ENCODE data around the gene SUGCT. TPM values are rescaled to one million over a fixed set of nuclear protein-coding genes. Genes with fewer than 3 reads are reported as not detected.

Gene SUGCT
- total and polyA plus RNA-seq, 9 of the 15 experiments (the other 6 are each of a cell fraction or from before 2014, with no cell fraction given): 0.58 to 2.5 (median 1.4) TPM

GRCh38 chr7:40881405-40881926 lies 746.7 kb downstream of the SUGCT start:
- ChIA-PET CTCF (ENCODE audit: low intra/inter-chr PET ratio) (no interaction called here), POLR2A (no interaction called here)
- Histone ChIP-seq H3K4me2 (ENCODE audit: insufficient read depth, low read length) (no peak overlapping the region), H3K4me3 (no peak overlapping the region), H3K4me1 (replicated peaks in 1 of 2; ENCODE audit: control insufficient read depth in 2 of 2, insufficient read depth in 2 of 2, low read length in 2 of 2) (no peaks in the 10 kb centered on the region), H4K20me1 (replicated peaks; ENCODE audit: control insufficient read depth, insufficient read depth, low read length) (no peaks in the 10 kb centered on the region), H3K27ac (ENCODE audit: extremely low read depth, low read depth, low read length) (no peak overlapping the region), H3K9me1 (ENCODE audit: control insufficient read depth, insufficient read depth, low read length) (no peaks in the 10 kb centered on the region), H3K79me2 (ENCODE audit: control insufficient read depth, insufficient read depth, low read length) (no peaks in the 10 kb centered on the region), H3K27me3 (ENCODE audit: control insufficient read depth in 2 of 2, insufficient read depth in 2 of 2, low read length in 2 of 2) (no peaks in the 10 kb centered on the region), H2AFZ (ENCODE audit: low read depth, low read length) (no peak overlapping the region), H3K36me3 (ENCODE audit: control insufficient read depth, insufficient read depth, low read length) (no peaks in the 10 kb centered on the region), H3K9ac (ENCODE audit: insufficient read depth in 1 of 2, low read depth in 2 of 2, low read length in 2 of 2) (no peak overlapping the region), H3K9me3 (replicated peaks; ENCODE audit: control insufficient read depth, insufficient read depth, low read depth, low read length) (no peaks in the 10 kb centered on the region)
- 0% methylated on average over 2 of the region's 2 CpGs for WGBS (ENCODE audit: insufficient coverage, low coverage, missing lambda C conversion rate)
- intact Hi-C loops (cut with micrococcal nuclease): no loop called here
- DNase-seq (ENCODE audit: extremely low read depth in 1 of 4, low spot score in 3 of 4) (no peak), ATAC-seq (no peak), FAIRE-seq (no peak)
- TF ChIP-seq, protein P1, sequence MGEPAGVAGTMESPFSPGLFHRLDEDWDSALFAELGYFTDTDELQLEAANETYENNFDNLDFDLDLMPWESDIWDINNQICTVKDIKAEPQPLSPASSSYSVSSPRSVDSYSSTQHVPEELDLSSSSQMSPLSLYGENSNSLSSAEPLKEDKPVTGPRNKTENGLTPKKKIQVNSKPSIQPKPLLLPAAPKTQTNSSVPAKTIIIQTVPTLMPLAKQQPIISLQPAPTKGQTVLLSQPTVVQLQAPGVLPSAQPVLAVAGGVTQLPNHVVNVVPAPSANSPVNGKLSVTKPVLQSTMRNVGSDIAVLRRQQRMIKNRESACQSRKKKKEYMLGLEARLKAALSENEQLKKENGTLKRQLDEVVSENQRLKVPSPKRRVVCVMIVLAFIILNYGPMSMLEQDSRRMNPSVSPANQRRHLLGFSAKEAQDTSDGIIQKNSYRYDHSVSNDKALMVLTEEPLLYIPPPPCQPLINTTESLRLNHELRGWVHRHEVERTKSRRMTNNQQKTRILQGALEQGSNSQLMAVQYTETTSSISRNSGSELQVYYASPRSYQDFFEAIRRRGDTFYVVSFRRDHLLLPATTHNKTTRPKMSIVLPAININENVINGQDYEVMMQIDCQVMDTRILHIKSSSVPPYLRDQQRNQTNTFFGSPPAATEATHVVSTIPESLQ (CRISPR knock-in tag; IDR thresholded peaks at IDR 0.05): no peak
- TF ChIP-seq ZNF146 (CRISPR knock-in tag; IDR thresholded peaks at IDR 0.05; ENCODE audit: unreplicated experiment) (no peak), ZNF830 (CRISPR knock-in tag; IDR thresholded peaks at IDR 0.05) (no peak), THRB (CRISPR knock-in tag; conservative IDR thresholded peaks at IDR 0.05) (no peak), CBX3 (IDR thresholded peaks at IDR 0.05; ENCODE audit: borderline replicate concordance in 1 of 2, low read length in 2 of 2) (no peak), HNRNPH1 (optimal IDR thresholded peaks at IDR 0.05; ENCODE audit: low read depth, low read length) (no peak), ZNF778 (CRISPR knock-in tag; IDR thresholded peaks at IDR 0.05) (no peak), XRCC4 (IDR thresholded peaks at IDR 0.05; ENCODE audit: extremely low read depth, insufficient read depth, insufficient read length) (no peak), EGR1 (conservative IDR thresholded peaks at IDR 0.05) (no peak), PRPF4 (IDR thresholded peaks at IDR 0.05; ENCODE audit: insufficient read depth, low read depth, low read length, poor library complexity, severe bottlenecking) (no peak), HNRNPLL (IDR thresholded peaks at IDR 0.05; ENCODE audit: low read depth, low read length, poor library complexity, severe bottlenecking) (no peak), RBM15 (IDR thresholded peaks at IDR 0.05; ENCODE audit: insufficient read depth, low read length) (no peak), FOXK1 (CRISPR knock-in tag; IDR thresholded peaks at IDR 0.05; ENCODE audit: borderline replicate concordance) (no peak)
- TF ChIP-seq, protein P2, sequence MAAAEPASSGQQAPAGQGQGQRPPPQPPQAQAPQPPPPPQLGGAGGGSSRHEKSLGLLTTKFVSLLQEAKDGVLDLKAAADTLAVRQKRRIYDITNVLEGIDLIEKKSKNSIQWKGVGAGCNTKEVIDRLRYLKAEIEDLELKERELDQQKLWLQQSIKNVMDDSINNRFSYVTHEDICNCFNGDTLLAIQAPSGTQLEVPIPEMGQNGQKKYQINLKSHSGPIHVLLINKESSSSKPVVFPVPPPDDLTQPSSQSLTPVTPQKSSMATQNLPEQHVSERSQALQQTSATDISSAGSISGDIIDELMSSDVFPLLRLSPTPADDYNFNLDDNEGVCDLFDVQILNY (CRISPR knock-in tag; IDR thresholded peaks at IDR 0.05): no peak
- TF ChIP-seq, protein P3, sequence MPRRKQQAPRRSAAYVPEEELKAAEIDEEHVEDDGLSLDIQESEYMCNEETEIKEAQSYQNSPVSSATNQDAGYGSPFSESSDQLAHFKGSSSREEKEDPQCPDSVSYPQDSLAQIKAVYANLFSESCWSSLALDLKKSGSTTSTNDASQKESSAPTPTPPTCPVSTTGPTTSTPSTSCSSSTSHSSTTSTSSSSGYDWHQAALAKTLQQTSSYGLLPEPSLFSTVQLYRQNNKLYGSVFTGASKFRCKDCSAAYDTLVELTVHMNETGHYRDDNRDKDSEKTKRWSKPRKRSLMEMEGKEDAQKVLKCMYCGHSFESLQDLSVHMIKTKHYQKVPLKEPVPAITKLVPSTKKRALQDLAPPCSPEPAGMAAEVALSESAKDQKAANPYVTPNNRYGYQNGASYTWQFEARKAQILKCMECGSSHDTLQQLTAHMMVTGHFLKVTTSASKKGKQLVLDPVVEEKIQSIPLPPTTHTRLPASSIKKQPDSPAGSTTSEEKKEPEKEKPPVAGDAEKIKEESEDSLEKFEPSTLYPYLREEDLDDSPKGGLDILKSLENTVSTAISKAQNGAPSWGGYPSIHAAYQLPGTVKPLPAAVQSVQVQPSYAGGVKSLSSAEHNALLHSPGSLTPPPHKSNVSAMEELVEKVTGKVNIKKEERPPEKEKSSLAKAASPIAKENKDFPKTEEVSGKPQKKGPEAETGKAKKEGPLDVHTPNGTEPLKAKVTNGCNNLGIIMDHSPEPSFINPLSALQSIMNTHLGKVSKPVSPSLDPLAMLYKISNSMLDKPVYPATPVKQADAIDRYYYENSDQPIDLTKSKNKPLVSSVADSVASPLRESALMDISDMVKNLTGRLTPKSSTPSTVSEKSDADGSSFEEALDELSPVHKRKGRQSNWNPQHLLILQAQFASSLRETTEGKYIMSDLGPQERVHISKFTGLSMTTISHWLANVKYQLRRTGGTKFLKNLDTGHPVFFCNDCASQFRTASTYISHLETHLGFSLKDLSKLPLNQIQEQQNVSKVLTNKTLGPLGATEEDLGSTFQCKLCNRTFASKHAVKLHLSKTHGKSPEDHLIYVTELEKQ (CRISPR knock-in tag; IDR thresholded peaks at IDR 0.05): no peak
- no TSS peak for BruUV-seq (replicated peaks)
- in situ Hi-C loops (cut with MboI): no loop called here

All from K562 (cell line).